IMR-90 (cell line): ENCODE results near the gene INPP5J. TPM values are rescaled to one million over a fixed set of nuclear protein-coding genes. Genes with fewer than 3 reads are reported as not detected.

ENCODE experiments used
- BHLHE40 ChIP-seq: fragments of 150-350 bp; IDR thresholded peaks from 2 replicates; pipeline ENCODE4 v1.6.1; 2016; ENCODE audit warnings: mild to moderate bottlenecking, low read depth, low read length
- FOS ChIP-seq: fragments of 150-350 bp; IDR thresholded peaks from 2 replicates; pipeline ENCODE4 v1.6.1; 2016; ENCODE audit warnings: low read depth, low read length
- MAZ ChIP-seq: IDR thresholded peaks from 2 replicates; pipeline ENCODE4 v1.6.1; 2012; ENCODE audit warnings: low read depth, mild to moderate bottlenecking, low read length, improper control_type of control experiment, moderate library complexity, borderline replicate concordance
- MXI1 ChIP-seq: IDR thresholded peaks from 2 replicates; pipeline ENCODE4 v1.6.1; 2012; ENCODE audit warnings: low read depth, mild to moderate bottlenecking, low read length, moderate library complexity, borderline replicate concordance
- RAD21 ChIP-seq: IDR thresholded peaks from 2 replicates; pipeline ENCODE4 v1.6.1; 2012; ENCODE audit warnings: low read length, improper control_type of control experiment
- polyA plus RNA-seq, 3 experiments: library from polyadenylated mRNA; depleted of rRNA; stranded (reverse); fragments of >200 nt; gene quantifications; 2 replicates each; pipeline ENCODE4 v1.2.3, GENCODE V29; 2012; ENCODE audit warnings: low replicate concordance in 1 of 3
- total RNA-seq: library from RNA; depleted of rRNA; stranded (reverse); fragments of >200 nt; gene quantifications from 2 replicates; pipeline ENCODE4 v1.2.3, GENCODE V29; 2012
- TF ChIP-seq, protein P1 (sequence below): fragments of 150-350 bp; IDR thresholded peaks from 2 replicates; pipeline ENCODE4 v1.6.1; 2016; ENCODE audit warnings: low read depth, mild to moderate bottlenecking, low read length, moderate library complexity, borderline replicate concordance

The INPP5J gene
- total and polyA plus RNA-seq, 2 of the 4 experiments (the other 2 are of a cell fraction) = 0.36 to 2.2 TPM

DNA sequence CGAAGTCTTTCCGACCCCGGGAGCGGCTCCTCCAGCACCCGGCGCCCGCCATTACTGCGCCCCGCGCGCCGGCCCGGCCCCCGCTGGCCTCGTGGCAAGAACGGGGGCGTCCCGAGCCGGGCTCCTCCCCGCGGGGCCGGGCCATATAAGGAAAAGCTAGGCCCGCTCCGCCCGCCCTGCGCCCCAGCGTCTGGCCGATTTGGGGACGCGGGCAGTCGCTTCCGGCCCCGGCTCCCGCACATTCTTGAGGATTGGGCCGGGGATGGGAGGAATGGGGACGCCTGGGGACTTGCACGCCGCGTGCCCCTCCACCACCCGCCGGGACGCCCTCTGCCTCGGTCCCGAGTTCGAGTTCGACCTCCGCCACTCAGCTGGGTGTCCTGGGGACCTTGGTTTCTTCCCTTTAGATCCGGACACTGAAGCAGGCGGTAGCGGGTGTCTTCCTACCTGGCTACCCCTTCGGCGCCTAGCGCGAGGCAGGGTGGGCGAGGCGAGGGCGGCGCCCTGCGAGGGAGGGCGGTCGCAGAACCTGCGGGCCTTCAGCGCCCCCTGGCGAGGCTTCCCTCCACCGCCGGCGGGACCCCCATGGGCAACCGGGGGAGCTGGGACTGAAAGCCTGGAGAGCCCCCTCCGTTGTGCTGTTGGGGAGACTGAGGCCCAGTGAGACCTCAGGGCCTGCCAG, 37.8 kb upstream of the INPP5J start (continued):
- TF ChIP-seq FOS (no peak), BHLHE40 (no peak), MXI1 (no peak), MAZ (peak; percentile 85), RAD21 (peak; percentile 79)
- TF ChIP-seq, protein P1, sequence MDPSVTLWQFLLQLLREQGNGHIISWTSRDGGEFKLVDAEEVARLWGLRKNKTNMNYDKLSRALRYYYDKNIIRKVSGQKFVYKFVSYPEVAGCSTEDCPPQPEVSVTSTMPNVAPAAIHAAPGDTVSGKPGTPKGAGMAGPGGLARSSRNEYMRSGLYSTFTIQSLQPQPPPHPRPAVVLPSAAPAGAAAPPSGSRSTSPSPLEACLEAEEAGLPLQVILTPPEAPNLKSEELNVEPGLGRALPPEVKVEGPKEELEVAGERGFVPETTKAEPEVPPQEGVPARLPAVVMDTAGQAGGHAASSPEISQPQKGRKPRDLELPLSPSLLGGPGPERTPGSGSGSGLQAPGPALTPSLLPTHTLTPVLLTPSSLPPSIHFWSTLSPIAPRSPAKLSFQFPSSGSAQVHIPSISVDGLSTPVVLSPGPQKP = no peak; the same call in 1 of the 2 replicates
